HepG2 (cell line): Measurements from ENCODE around the gene SLC22A5. TPM values are rescaled to one million over a fixed set of nuclear protein-coding genes. Genes with fewer than 3 reads are reported as not detected.
A peak's percentile ranks its signal among the peaks of the same experiment; 100 is the strongest.

Experiments used
- ATAC-seq: fragments of 200-7000 bp; cut with Tn5 transposase; 3 replicates; pipeline ENCODE4 v1.9.1; 2020; ENCODE audit warnings: mild to moderate bottlenecking, moderate library complexity
- BruUV-seq: library from RNA; stranded (reverse); fragments of 400-500 nt; replicated peaks from 2 replicates; lab custom pipeline; 2021; lab: Mats Ljungman, UMichigan
- CTCF ChIA-PET: fragments of 300-600 bp; formaldehyde crosslinking; extraction: SDS; loops from one replicate; lab custom pipeline; 2021; ENCODE audit warnings: low total read pairs, inconsistent platforms, low intra/inter-chr PET ratio; lab: Yijun Ruan, JAX
- POLR2A ChIA-PET: fragments of 350-600 bp; sonication (Branson Sonifier 250); formaldehyde crosslinking; loops from one replicate; lab custom pipeline; 2020; ENCODE audit warnings: antibody characterized with exemption, inconsistent platforms; lab: Yijun Ruan, JAX
- DNase-seq: peaks from one replicate; pipeline ENCODE4 v3.0.0-alpha.2; 2015; ENCODE audit warnings: low spot score
- FAIRE-seq: peaks from 3 replicates; lab custom pipeline; 2011; peaks lifted over from hg19 to GRCh38; lab: Jason Lieb, UNC
- H2AFZ ChIP-seq: one replicate; pipeline ENCODE4 v1.6.1; 2011; ENCODE audit warnings: low read length, inconsistent platforms
- H3K27ac ChIP-seq: fragments of 300-600 bp; 3 replicates; pipeline ENCODE4 v1.8.0; 2011; ENCODE audit warnings: mixed run types, mild to moderate bottlenecking, mixed read lengths, low read length, inconsistent platforms; ENCODE audit not compliant: insufficient read depth; ENCODE audit errors: extremely low read length
- H3K27me3 ChIP-seq, 2 experiments: fragments of 200-600 bp in 1 of 2; 2 replicates in 1 of 2; 3 replicates in 1 of 2; pipeline versions ENCODE4 v1.6.0 to v1.8.0; 2011; ENCODE audit warnings: low read length in 2 of 2, mild to moderate bottlenecking in 2 of 2, moderate library complexity in 2 of 2, inconsistent platforms in 1 of 2; ENCODE audit not compliant: insufficient read depth in 2 of 2, control insufficient read depth in 1 of 2
- H3K36me3 ChIP-seq, 2 experiments: fragments of 200-600 bp in 1 of 2; replicated peaks in 1 of 2; 2 replicates in 1 of 2; 3 replicates in 1 of 2; pipeline versions ENCODE4 v1.5.1 to v1.8.0; 2011; ENCODE audit warnings: low read length in 2 of 2, inconsistent platforms in 1 of 2; ENCODE audit not compliant: insufficient read depth in 2 of 2, control insufficient read depth in 1 of 2
- H3K4me1 ChIP-seq: 2 replicates; pipeline ENCODE4 v1.5.1; 2012; ENCODE audit warnings: low read length, inconsistent platforms; ENCODE audit not compliant: insufficient read depth
- H3K4me2 ChIP-seq: 2 replicates; pipeline ENCODE4 v1.6.0; 2011; ENCODE audit warnings: low read depth, low read length, inconsistent platforms
- H3K4me3 ChIP-seq, 3 experiments: fragments of 200-600 bp in 1 of 3; sonication (generic), shearing (Covaris generic) in 1 of 3; replicated peaks in 1 of 3; 2 replicates each; pipeline ENCODE4 v1.5.1; 2011 to 2016; ENCODE audit warnings: low read length in 3 of 3, inconsistent platforms in 2 of 3, low read depth in 2 of 3, mild to moderate bottlenecking in 2 of 3, control low read depth in 1 of 3, mixed read lengths in 1 of 3; ENCODE audit not compliant: insufficient read depth in 1 of 3
- H3K79me2 ChIP-seq: one replicate; pipeline ENCODE4 v1.6.1; 2011; ENCODE audit warnings: low read length, inconsistent platforms; ENCODE audit not compliant: insufficient read depth
- H3K9ac ChIP-seq: 2 replicates; pipeline ENCODE4 v1.6.0; 2011; ENCODE audit warnings: mild to moderate bottlenecking, low read depth, low read length, inconsistent platforms; ENCODE audit not compliant: insufficient read depth
- H3K9me3 ChIP-seq: 2 replicates; pipeline ENCODE4 v1.5.1; 2012; ENCODE audit warnings: mild to moderate bottlenecking, low read length
- H4K20me1 ChIP-seq: 2 replicates; pipeline ENCODE4 v1.6.0; 2011; ENCODE audit warnings: inconsistent platforms, mild to moderate bottlenecking, low read length, moderate library complexity; ENCODE audit not compliant: insufficient read depth
- RFX1 ChIP-seq: fragments of 450-650 bp; IDR thresholded peaks from 2 replicates; pipeline ENCODE4 v1.6.1; 2017
- XRCC5 ChIP-seq: fragments of 200-400 bp; formaldehyde crosslinking; optimal IDR thresholded peaks from 2 replicates; pipeline ENCODE3; 2017; ENCODE audit warnings: mild to moderate bottlenecking, low read length
- WGBS: methylation state at CpG from one replicate; pipeline ENCODE4 v1.1.6; 2017; ENCODE audit warnings: low lambda C conversion rate; 5-methylcytosine and 5-hydroxymethylcytosine counted together
- in situ Hi-C: cut with HindIII; loops from 2 replicates; pipeline ENCODE4 v1.10.0; 2017; ENCODE audit warnings: low pct_unique_long_range_greater_than_20kb; ENCODE audit not compliant: extremely low pct_ligation_motif_present
- intact Hi-C: fragments of 100-400 bp; cut with micrococcal nuclease; formaldehyde crosslinking; loops from one replicate; pipeline ENCODE4 v1.10.0; 2022; ENCODE audit not compliant: unreplicated experiment
- polyA plus RNA-seq, 8 experiments: library from polyadenylated mRNA; depleted of rRNA in 3 of 8; stranded (reverse) in 7 of 8; unstranded in 1 of 8; fragments of >200 nt; fragmentation: Illumina TruSeq in 4 of 8; extraction: Trizol in 4 of 8; gene quantifications; 2 replicates each; pipeline versions ENCODE4 v1.2.1 to v1.2.3, GENCODE V29; 2011 to 2016; ENCODE audit warnings: low read depth in 4 of 8, missing spikeins in 1 of 8, mixed read lengths in 1 of 8; ENCODE audit not compliant: insufficient read depth in 1 of 8
- total RNA-seq, 5 experiments: library from RNA; depleted of rRNA; stranded (reverse); fragments of >200 nt; fragmentation: Illumina TruSeq; extraction: Trizol; gene quantifications; 2 replicates each; pipeline ENCODE4 v1.2.3, GENCODE V29; 2016; ENCODE audit warnings: low read depth in 1 of 5
- TF ChIP-seq, protein P1 (sequence below): sonication (generic); formaldehyde crosslinking; IDR thresholded peaks from 2 replicates; pipeline ENCODE4 v1.4.0; 2020; ENCODE audit warnings: missing genetic modification reagents

Gene SLC22A5
- total and polyA plus RNA-seq, 2 of the 13 experiments (the other 11 are each of a cell fraction or from before 2014, with no cell fraction given), result 7.1 to 15.1 TPM

- TF ChIP-seq, protein P1, sequence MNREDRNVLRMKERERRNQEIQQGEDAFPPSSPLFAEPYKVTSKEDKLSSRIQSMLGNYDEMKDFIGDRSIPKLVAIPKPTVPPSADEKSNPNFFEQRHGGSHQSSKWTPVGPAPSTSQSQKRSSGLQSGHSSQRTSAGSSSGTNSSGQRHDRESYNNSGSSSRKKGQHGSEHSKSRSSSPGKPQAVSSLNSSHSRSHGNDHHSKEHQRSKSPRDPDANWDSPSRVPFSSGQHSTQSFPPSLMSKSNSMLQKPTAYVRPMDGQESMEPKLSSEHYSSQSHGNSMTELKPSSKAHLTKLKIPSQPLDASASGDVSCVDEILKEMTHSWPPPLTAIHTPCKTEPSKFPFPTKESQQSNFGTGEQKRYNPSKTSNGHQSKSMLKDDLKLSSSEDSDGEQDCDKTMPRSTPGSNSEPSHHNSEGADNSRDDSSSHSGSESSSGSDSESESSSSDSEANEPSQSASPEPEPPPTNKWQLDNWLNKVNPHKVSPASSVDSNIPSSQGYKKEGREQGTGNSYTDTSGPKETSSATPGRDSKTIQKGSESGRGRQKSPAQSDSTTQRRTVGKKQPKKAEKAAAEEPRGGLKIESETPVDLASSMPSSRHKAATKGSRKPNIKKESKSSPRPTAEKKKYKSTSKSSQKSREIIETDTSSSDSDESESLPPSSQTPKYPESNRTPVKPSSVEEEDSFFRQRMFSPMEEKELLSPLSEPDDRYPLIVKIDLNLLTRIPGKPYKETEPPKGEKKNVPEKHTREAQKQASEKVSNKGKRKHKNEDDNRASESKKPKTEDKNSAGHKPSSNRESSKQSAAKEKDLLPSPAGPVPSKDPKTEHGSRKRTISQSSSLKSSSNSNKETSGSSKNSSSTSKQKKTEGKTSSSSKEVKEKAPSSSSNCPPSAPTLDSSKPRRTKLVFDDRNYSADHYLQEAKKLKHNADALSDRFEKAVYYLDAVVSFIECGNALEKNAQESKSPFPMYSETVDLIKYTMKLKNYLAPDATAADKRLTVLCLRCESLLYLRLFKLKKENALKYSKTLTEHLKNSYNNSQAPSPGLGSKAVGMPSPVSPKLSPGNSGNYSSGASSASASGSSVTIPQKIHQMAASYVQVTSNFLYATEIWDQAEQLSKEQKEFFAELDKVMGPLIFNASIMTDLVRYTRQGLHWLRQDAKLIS (CRISPR knock-in tag), result no peak
- TF ChIP-seq, all 625 proteins: peak for 0
Measured at GRCh38 chr5:132323202-132323601, 46.3 kb upstream of the SLC22A5 start (continued).

GRCh38 chr5:132325691-132326090 is 43.8 kb upstream of the SLC22A5 start:
- no peaks in the 10 kb centered on the region for H4K20me1 ChIP-seq
- no peaks in the 10 kb centered on the region for H3K9me3 ChIP-seq
- no peak overlapping the region for H3K9ac ChIP-seq
- no peak for DNase-seq
- TF ChIP-seq XRCC5 (no peak), RFX1 (peak; percentile 54; the same call in 1 of the 2 replicates)
- H3K36me3 ChIP-seq, result no peaks in the 10 kb centered on the region
- no peak for ATAC-seq
- in situ Hi-C loops, result no loop called here
- H3K4me3 ChIP-seq, result no peak overlapping the region
- H3K4me1 ChIP-seq, result peaks cover 10% of the 10 kb centered on the region
- no peak overlapping the region for H3K4me2 ChIP-seq
- 92% methylated on average over 4 of the region's 4 CpGs for WGBS
- FAIRE-seq, result no peak
- ChIA-PET CTCF (no interaction called here), POLR2A (no interaction called here)
- H2AFZ ChIP-seq, result no peak overlapping the region
- no peak overlapping the region for H3K27ac ChIP-seq
- no TSS peak for BruUV-seq
- no peaks in the 10 kb centered on the region for H3K79me2 ChIP-seq
- no peaks in the 10 kb centered on the region for H3K27me3 ChIP-seq
- intact Hi-C loops, result no loop called here
